Activated gamma-delta T cell treated with Interleukin-2 at 50 U/mL for 16 hours (primary cell): ENCODE measurements around the gene HOXA2.

ENCODE experiments used
- DNase-seq: peaks from one replicate; pipeline ENCODE4 v3.0.0-alpha.2; 2020

Gene HOXA2

DNA sequence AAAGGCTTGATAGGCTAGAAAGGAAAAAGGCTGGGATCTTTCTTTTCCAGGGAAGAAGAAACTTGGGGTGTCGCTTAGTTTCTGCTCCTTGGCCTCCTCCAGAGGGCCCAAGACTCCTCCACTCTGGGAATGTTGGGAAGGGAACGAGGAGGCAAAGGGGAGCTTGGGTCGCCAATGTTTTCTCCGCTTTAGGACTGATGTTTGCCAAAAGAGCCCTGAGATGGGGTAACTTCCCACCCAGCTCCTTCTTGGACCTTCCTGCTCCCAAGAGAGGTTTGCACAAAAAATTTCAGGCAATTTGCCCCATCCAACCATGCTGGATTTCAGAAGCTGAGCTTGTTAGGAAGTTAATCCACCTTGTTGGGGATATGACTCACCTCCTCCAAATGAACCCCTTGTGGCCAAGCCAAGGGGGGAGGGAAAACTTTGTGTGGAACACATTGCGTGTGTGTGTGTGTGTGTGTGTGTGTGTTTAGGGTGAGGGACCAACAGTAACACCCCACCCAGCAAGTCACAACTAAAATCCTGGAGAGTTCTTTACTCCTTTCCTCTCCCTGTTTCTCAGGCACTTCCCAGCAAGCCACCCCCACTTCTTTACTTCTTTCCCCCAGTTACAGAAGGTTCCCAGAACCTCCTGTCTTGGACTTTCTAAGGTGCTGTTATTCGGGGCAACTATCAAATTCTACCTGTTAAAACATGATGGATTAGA is 8.7 kb upstream of the HOXA2 start:
- DNase-seq, result no peak

DNA sequence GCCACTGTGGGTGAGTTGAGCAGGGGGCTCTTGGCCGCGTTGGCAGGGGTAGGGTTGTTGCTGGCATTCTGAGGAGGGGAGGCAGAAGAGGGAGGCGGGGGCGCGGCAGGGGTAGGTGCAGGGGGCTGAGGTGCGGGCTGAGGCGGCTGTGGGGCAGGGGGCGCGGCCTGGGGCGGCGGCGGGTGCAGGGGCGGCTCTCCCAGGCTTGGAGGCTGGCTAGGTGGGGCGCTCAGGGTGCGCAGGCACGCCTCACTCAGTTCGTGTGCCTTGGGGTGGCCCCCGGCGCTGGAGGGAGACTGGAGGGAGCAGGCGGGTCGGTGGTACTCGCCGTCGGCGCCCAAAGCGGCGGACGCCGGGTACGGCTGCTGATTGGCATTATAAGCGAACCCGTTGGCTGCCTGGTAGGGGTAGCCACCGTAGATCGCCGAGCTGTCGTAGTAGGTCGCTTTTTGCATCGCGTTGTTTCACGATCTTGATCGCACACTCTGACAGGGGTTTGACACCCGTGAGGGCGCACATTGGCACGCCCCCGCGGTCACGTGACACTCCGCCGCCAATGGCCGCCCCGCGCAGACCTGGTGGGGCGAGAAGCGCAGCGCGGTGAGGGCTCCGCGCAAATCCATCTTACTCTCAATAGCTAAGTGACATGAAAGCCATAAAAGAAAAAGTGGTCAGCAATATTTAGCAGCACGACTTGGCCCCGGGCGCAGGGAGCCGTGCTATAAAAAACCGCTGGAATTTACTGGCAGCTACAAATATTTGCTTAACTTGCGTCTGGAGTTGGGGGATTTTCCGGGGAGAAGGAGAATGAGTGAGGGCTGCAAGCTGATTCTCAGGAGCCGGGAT is 7.9 kb upstream of the HOXA2 start:
- no peak for DNase-seq

DNA sequence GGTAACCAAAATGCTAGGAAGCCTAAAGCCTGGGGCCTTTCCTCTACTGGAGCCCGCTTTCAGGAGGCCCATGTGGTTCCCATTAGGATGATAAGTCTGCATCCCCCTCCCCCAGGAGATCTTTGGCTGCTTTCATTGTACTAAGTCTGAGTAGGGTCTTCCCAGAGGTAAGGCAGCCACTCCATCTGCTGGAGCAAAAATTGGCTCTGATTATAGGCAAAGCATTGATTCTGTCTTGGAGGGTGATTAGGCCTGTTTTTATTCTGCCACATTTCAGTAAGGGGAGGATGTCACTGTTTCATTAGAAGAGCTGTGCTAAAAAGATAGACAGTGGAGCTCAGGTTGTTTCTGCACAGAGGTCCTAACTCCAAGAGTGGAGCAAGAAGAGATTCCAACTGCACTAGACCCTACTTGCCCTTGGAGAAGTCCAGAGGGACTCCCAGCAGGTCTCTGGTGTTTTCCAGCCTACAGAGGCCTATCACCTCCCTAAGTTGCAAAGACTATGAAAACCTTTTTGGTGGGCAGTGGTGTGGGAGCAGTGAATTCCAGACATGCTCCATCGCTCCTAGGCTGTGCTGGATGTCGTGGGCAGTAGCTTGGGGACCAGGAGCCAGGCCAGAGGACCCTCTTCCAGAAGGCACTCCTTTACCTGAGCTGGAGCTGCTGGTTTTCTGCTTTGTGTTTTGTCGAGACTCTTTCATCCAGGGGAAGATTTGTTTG is 7.1 kb upstream of the HOXA2 start:
- DNase-seq, result no peak

DNA sequence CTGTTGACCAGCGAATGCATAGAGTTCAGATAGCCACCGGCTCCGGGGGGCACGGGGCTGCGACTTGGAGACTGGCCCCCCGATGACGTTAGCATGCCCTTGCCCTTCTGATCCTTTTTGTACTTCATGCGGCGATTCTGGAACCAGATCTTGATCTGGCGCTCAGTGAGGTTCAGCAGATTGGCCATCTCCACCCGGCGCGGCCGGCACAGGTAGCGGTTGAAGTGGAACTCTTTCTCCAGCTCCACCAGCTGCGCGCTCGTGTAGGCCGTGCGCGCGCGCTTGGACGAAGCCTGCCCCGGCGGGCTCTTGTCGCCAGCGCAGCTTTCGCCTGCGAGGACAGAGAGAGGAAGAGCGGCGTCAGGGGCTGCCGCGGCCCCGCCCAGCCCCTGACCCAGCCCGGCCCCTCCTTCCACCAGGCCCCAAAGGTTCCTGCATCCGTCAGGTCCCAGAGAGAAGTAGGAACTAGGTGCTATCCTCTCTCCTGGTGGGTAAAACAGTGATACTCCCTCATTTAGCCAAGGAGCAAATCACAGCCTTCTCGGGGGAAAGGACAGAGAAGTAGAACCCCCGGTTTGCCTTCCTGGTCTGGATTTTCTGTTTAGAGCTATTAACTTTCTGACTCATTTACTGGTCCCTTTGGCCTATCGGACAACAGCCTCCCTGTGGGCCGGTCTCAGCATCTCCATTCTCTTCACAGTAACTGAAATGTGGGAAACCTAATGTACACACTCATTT is 6.1 kb upstream of the HOXA2 start:
- DNase-seq, result no peak

DNA sequence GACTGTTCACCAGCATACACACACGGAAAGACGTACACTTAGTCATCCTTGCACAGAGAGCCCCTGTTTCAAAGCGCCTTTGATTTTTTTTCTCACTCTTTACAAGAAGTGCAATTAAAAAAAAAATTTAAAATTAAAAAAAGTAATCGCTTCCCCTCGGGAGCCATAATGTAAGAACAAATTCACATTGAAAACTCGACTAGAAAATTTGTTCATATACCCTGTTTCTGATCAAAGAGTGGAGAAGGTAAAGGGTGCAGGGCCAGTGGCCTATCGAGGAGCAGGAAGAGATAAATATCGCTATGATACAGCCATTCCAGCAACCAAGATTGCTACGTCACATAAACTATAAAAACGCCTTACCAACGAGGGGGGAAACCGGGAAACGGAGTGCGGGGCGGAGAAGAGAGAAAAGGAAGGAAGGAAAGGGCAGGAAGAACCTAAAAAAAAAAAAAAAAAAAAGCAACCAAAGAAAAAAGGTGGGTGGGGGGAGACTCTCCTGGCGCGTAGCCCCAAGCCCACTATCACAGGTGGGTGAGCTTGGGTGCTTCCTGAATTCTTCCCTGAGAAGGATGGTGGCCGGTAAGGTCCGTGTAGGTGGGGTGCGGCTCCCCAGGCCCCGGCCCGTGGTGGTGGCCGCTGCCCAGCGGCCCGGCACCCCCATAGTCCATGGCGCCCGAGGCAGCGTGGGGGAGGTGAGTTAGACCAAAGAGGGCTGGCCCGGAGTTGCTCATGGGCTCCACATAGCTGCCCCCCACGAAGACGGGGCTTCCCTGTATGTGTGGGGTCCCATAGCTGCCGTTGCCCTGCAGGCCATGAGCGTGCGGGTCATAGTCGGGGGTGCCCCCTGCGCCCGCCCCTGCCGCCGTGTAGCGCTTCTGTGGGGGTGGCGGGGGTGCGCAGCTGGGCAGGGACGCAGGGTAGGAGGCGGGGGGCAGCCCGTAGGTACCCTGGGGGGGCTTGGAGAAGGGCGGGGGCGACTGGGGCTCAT is 5.2 kb upstream of the HOXA2 start:
- no peak for DNase-seq

DNA sequence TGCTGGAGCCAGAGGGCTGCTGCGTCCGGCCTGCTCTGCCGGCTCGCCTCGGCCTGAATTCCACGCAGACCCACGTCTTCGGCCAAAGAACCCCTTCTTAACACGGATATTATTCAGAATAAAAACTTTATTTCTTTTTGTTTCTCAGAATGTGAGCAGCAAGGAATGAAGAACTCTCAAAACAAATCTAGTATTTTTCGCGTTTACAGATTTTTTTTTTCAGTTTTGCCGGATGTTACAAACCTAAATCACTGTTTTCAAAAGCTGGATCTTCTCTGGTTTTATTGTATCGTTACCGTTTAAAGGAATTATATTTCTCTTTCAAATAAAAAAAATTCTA is 4.4 kb upstream of the HOXA2 start:
- no peak for DNase-seq

DNA sequence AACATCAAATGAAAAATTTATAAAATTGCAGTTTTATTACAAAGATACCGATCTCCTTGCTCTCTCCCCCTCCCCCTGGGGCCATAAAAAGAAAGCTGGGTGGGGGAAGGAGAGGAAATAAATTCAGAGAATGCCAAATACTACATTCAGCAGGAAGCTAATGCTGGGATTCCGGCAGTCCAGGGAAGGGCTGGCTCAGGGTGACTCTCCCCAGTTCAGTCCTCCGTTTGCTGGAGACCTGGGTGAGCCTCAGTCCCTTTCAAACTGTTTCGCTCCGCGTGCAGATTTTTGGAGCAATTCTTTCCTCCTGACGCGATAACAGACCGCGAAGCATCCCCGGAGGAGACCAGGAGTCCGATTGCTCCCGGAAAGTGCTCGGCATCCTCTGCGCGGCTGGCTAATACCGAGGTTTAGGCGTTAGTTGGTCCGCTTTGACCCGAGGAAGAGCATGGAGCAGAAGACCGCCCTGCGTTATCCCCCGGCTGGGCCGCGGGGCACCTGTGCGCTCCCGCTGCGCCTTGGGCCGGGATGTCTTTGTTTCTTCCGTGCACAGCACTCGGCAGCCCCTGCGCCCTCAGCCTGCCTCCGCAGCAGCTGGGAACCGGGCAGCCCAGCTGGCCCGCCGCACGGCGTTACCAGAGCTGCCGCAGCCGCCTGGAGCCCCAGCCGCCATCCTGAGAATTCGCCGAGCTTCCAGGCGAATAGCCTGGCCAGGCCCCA is 3.9 kb upstream of the HOXA2 start:
- DNase-seq, result no peak

DNA sequence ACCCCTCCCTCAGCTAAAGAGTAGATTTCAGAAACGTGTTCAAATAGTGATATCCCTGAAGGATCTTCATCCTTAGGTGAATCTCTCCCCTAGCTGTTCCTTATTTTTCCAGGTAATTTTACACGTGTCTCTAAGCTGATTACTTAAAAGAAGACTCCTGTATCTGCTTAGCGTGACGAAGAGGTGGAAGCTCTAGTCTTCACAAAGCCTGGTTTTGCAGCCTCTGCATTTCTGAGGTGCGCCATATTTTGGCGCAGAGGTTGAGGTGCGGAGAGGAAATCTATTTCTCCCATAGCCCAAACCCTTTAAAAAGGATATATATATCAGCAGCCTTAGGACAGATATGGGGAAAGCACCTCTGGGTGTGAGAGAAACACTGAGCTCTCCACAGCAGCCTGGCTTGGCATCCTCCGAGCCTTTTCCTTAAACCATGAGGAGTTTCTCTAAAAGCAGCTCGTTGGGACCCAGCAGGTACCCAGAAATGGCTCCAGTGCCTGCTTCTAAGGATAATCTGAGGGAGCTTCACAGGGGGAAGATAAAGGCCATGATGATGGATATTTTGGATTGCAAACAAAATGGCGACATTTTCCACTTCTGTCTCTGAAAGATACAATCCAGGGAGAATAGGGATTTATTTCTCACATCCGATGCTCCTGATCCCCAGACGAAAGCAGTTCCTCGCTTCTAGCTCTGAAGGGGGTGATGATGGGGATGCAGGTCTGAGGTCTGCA is 3.0 kb upstream of the HOXA2 start:
- no peak for DNase-seq

DNA sequence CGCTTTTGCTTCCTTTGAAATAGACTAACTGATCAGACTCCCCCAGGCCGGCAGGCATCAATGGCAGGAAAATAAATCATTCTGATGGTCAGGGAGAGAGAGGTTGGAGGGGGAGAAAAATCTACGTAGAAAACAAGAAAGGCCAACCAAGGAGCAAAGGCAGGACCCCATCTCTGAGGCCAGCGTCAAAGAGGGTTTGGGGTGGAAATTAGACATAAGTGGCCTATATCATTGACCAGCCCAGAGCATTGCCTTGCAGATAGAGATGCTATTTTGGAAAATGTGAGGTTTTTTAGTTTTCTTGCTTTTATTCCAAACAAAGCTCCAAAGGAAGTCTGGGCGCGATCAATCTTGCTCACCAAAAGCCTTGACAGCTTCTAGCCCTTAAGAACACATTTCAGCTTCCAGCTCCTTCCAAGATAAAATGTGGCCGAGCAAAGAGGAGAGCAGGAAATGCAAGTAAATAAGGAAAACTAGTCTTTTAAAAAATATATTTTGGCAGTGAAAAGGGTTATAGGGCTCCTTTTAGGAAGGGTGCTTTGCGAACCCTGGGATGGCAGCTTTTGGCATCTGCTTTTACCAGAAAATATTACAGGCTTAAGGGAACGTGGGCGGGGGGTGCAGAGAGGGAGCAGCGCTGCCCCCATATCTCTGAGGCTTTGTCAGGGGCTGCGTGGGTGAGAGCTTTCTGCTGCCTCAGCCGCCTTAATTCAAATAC is 2.0 kb upstream of the HOXA2 start:
- DNase-seq, result no peak

DNA sequence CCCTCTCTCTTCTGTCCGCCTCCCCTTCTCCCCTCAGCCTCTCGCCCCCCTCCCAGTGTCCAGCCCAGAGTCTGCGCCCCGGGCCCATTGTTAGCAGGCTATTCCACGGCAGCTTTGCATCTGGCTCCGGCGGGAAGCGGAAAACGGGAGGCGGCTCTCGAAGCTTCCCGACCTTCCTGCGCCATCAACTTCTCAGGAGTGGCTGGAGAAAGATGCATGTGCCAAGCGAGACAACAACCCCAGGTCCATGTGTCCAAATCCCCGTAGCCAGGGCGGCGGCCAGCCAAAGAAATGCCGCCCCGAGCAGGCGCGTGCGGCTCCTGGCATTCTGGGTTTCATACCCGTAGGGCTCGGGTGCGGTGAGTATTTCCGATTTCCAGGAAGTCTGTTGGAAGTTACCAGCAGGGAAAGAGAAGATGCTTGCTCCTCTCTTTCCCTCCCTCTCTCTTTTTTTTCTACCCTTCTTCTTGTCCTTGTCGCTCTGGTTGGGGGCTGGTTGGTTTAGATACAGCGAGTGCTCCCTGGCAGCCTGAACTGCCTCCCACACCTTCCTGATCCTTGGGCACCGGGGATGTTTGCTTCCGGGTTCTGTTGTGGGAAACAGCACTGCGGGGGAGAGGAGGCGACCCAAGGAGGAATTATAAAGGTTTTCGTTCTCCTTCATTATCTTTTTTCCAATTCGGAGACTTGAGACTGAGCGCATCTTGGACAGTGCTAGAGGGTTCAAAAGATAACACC is 1.2 kb upstream of the HOXA2 start:
- DNase-seq, result no peak

DNA sequence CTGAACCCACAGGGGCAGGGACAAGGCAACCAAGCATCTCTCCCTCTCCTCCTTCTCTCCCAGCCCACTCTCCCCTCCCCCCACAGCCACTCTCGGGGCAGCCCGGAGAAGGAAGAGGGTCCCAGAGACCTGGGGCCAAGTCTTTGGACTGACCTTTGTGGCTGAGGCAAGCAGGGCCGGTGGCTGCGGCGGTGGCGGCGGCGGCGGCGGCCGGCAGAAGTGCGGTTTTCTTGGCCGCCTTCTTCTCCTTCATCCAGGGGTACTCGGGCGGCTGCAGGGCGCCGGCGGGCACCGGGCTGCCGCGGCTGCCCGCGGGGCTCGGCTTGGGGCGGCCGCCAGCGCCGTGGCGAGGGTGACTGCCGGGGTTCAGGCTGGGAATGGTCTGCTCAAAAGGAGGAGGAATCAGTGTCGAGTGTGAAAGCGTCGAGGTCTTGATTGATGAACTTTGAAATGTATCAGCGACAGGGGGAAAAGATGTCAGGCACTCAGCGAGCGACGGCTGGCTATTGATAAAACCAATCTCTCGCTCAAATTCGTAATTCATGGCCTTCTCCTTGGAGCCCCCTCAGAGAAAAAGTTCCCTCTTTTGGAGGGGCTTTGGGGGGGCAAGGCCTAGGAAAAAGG is 414 bp downstream of the HOXA2 start:
- DNase-seq, result no peak

DNA sequence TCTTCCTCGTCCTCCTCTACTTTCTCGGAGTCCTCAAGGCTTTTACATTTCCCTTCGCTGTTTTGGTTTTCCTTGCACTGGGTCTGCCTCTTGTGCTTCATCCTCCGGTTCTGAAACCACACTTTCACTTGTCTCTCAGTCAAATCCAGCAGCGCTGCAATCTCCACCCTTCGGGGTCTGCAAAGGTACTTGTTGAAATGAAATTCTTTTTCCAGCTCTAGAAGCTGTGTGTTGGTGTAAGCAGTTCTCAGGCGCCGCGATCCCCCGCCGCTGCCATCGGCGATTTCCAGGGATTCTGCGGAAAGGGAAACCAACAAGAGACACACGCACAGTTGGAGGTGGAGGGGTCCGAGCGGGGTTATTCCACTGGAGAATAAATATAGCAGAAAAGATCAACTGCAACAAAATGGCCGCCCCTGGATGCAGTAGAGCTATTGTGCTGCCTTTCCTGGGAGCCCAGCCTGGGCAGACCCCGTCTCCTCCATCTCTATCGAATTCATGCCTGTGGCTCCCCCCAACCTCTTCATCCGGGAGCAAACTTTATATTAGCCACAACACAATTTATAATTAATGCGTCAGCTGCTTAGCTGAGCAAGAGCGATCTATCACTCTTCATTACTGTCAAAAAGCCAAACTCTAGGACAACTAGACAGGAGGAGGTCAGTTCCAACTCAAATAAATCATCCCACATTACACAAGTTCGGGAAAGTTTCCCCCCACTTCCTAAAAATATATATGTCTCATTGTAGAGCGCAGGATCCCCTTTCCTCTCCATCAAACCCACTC is 1.1 kb downstream of the HOXA2 start:
- no peak for DNase-seq

DNA sequence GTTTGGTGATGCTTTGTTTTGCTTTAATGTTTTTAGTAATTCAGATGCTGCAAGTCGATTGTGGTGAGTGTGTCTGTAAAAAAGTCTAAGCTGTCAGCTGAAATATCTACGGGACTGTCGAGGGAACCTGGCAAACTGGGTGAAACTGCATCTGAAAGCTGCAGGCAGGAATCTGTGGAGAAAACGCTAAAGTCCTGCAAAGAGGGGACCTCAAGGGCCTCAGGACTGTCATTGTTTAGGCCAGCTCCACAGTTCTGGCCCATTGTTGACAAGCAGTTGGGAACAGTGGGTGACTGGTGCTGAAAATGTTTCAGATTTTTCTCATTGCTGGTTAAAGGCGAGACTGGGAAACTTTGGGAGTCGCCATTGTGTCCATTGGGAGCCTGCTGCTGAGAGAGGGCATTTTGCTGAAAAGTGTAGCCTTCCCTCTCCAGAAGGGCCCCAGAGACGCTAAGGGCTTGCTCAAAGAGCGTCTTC is 1.8 kb downstream of the HOXA2 start:
- no peak for DNase-seq

DNA sequence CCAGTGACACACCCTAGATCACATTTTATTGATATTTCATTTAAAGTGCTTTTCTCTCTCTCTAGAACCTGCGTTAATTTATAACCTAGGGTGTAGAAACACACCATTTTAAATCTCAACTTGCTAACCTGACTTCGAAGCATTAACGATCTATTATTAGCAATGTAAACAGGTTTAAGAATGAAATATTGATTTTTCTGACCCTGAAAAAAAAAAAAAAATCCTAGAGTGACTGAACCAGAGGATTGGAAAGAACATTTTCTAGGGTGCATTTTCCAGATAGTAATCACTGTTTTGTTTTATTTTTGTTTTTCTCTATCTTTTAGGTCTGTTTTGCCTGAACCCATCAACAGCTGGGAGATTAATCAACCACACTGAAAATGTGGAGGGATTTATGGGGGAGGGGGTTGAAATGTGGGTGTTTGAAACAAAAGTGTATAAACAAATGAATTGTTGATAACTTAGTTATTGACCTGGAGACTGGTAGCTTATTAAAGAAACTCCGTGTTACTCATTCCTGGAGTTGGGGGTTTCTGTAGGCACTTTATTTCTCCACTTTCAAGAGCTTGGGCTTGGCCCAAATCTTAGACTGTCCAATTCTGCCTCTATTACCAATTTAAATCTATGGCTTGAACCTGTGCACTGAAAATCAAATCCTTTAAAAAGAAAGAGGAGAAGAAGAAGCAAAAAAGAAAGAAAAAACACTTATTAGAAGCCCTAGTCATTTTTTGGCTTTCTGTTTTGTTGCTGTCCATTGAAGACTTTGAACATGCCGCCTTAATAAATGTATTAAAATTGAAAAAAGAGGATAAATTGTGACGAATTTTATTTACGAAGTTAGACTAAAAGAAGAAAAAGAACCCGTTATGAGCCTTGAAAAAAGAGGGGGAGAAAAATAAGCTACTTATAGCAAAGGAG is 2.8 kb downstream of the HOXA2 start:
- DNase-seq, result no peak

DNA sequence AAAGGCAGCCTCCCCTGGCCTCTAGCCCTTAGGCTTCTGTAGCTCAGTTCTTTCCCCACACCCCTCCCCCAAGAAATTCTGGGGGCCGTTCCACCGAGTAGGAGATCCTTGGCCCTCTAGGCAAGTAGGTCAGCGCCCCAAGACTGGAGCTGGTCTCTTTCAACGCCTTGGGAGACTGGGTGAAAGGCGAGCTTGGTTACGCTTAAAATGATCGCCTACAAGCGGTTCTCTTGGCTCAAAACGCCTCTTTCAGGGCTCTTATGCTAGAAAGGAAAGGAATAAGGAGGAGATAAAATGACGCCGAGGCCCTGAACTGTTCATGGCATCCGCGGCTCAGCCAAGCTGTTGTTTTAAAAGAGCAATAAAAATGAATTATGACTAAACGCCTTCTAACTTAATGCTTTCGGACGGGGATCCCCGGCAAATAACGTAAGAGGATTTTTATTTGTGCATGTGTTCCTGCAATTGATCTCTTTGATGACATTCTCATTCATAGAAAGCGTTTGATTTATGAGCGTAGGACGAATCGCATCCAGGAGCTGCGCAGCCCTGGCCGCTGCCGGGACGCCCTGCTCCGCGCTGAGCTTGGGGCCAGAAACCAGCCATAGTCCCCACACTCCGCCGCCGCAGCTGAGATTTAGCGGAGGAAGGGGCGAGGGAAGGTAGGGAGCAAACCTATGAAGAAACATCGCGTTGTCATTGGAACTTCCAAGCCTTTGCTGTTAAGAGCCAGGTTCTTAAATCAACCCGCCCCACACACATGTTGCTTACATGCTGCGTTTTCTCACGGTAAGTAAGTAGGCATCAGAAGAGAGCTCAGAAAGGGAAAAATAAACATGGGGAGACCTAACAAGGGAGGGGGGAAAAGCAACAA is 3.7 kb downstream of the HOXA2 start:
- DNase-seq, result no peak
